Suprapubic skin (tissue), 4 donors: ENCODE measurements around the gene KCTD20. TPM values are rescaled to one million over a fixed set of nuclear protein-coding genes. Genes with fewer than 3 reads are reported as not detected.

Experiments
- DNase-seq, 2 donors: peaks; one replicate each; pipeline ENCODE4 v3.0.0-alpha.2; 2019; ENCODE audit warnings: low spot score in 2 of 2
- H3K27ac ChIP-seq: fragments of 200-600 bp; sonication (generic); one replicate; pipeline ENCODE4 v1.5.1; 2019
- H3K27me3 ChIP-seq: fragments of 200-600 bp; sonication (generic); one replicate; pipeline ENCODE4 v1.5.1; 2019
- H3K36me3 ChIP-seq: fragments of 200-600 bp; sonication (generic); one replicate; pipeline ENCODE4 v1.5.1; 2019
- H3K4me1 ChIP-seq: fragments of 200-600 bp; sonication (generic); one replicate; pipeline ENCODE4 v1.5.1; 2019
- H3K4me3 ChIP-seq: fragments of 200-600 bp; sonication (generic); one replicate; pipeline ENCODE4 v1.5.1; 2019; ENCODE audit warnings: mild to moderate bottlenecking
- H3K9me3 ChIP-seq: fragments of 200-600 bp; sonication (generic); one replicate; pipeline ENCODE4 v1.5.1; 2019
- CTCF ChIP-seq, 2 donors: fragments of 200-600 bp in 1 of 2; fragments of 450-650 bp in 1 of 2; sonication (generic) in 1 of 2; IDR thresholded peaks; one replicate each; pipeline ENCODE4 v1.5.1; 2016 to 2019; ENCODE audit warnings: antibody characterized with exemption in 2 of 2, mild to moderate bottlenecking in 1 of 2, moderate library complexity in 1 of 2
- EP300 ChIP-seq: sonication (generic); formaldehyde crosslinking; IDR thresholded peaks from one replicate; pipeline ENCODE4 v1.6.1; 2017; ENCODE audit warnings: antibody characterized with exemption
- POLR2A ChIP-seq, 2 donors: fragments of 450-650 bp; IDR thresholded peaks; one replicate each; pipeline ENCODE4 v1.6.1; 2017; ENCODE audit warnings: antibody characterized with exemption in 2 of 2, mild to moderate bottlenecking in 2 of 2, moderate library complexity in 2 of 2
- POLR2AphosphoS5 ChIP-seq, 3 donors: sonication (generic); formaldehyde crosslinking; IDR thresholded peaks; one replicate each; pipeline ENCODE4 v1.6.1; 2017; ENCODE audit warnings: antibody characterized with exemption in 3 of 3
- WGBS: methylation state at CpG from one replicate; pipeline ENCODE4 v1.1.5; 2018; 5-methylcytosine and 5-hydroxymethylcytosine counted together
- total RNA-seq, 4 donors: library from RNA; depleted of rRNA; stranded (reverse); fragments of >200 nt; gene quantifications; one replicate each; pipeline ENCODE4 v1.1.0, GENCODE V29; 2016

Gene KCTD20
- total RNA-seq, 4 donors from 2014 or later, result 39.3 to 63.3 (median 56.9) TPM

DNA sequence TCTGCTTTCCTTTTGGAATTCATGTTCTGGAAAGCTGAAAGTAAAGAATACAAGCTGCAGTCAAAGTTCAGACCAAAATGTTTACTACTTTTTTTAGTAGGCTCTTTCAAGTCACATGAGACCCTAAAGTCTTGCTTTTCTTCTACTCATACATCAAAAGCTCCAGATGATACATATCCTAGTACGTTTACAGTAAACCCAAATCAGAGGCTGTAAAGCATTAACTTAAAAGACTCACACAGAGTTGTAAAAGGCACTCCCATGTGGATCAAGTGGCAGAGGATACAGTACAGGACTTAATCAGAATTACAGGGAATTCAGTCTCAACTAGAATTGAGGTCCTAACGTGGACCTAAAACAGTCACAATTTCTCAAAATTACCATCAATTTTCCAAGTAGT is 63.8 kb downstream of the KCTD20 start:
- peaks cover 4% of the 10 kb centered on the region for H3K4me1 ChIP-seq
- no peak overlapping the region for H3K27ac ChIP-seq
- no peaks in the 10 kb centered on the region for H3K27me3 ChIP-seq
- H3K9me3 ChIP-seq, result no peaks in the 10 kb centered on the region
- no peak overlapping the region for H3K4me3 ChIP-seq
- WGBS, result 84% methylated on average over 2 of the region's 2 CpGs
- H3K36me3 ChIP-seq, result peaks cover 52% of the 10 kb centered on the region
- TF ChIP-seq POLR2AphosphoS5 (IDR thresholded peaks at IDR 0.05) (no peak), CTCF (IDR thresholded peaks at IDR 0.05) (no peak), EP300 (no peak), POLR2A (IDR thresholded peaks at IDR 0.05) (no peak)
- no peak for DNase-seq

DNA sequence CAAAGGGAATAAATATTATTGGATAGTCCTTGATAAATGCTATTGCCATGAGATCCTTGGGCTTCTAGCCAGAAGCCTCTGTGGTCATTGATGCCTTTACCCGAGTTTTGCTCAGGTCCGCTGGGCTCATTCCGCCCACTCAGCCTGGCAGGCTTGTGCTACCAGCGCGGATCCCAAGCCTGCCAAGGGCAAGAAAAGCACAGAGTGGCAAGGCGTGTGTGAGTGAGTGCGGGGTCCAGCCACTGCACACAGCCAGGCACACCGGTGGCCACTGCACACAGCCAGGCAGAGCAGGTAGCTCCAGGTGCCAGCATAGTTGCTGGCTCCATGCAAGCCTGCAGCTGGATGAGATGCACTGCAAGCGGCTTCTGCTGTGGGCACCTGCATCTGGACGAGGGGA is 65.7 kb downstream of the KCTD20 start:
- no peak overlapping the region for H3K4me3 ChIP-seq
- H3K27me3 ChIP-seq, result no peaks in the 10 kb centered on the region
- TF ChIP-seq CTCF (IDR thresholded peaks at IDR 0.05) (no peak), POLR2AphosphoS5 (IDR thresholded peaks at IDR 0.05) (no peak), EP300 (no peak), POLR2A (IDR thresholded peaks at IDR 0.05) (no peak)
- 91% methylated on average over 10 of the region's 10 CpGs for WGBS
- H3K4me1 ChIP-seq, result peaks cover 4% of the 10 kb centered on the region
- peaks cover 63% of the 10 kb centered on the region for H3K36me3 ChIP-seq
- no peaks in the 10 kb centered on the region for H3K9me3 ChIP-seq
- no peak for DNase-seq
- H3K27ac ChIP-seq, result no peak overlapping the region

DNA sequence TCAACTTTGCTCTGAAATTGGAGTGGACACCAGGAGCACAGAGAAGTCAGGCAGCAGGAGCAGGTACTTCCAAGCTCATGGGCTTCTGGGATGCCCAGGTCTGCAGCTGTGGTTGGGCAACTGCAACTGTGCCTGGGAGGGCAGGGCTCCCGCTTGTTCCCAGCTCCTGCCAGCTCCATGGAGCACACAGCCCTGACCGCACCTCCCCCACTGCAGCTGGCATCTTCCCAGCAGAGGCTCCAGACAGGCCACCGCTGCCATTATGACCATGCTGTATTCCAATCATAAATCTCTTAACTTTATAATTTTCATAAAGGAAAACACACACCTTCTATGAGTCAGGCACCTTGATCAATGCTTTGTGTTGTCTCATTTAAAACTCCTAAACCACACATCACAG is 67.6 kb downstream of the KCTD20 start:
- peaks cover 68% of the 10 kb centered on the region for H3K36me3 ChIP-seq
- TF ChIP-seq POLR2A (IDR thresholded peaks at IDR 0.05) (no peak), CTCF (IDR thresholded peaks at IDR 0.05) (no peak), POLR2AphosphoS5 (IDR thresholded peaks at IDR 0.05) (no peak), EP300 (no peak)
- no peak for DNase-seq
- peaks cover 2% of the 10 kb centered on the region for H3K4me1 ChIP-seq
- no peaks in the 10 kb centered on the region for H3K9me3 ChIP-seq
- WGBS, result 89% methylated on average over 3 of the region's 3 CpGs
- H3K27ac ChIP-seq, result no peak overlapping the region
- no peaks in the 10 kb centered on the region for H3K27me3 ChIP-seq
- no peak overlapping the region for H3K4me3 ChIP-seq

DNA sequence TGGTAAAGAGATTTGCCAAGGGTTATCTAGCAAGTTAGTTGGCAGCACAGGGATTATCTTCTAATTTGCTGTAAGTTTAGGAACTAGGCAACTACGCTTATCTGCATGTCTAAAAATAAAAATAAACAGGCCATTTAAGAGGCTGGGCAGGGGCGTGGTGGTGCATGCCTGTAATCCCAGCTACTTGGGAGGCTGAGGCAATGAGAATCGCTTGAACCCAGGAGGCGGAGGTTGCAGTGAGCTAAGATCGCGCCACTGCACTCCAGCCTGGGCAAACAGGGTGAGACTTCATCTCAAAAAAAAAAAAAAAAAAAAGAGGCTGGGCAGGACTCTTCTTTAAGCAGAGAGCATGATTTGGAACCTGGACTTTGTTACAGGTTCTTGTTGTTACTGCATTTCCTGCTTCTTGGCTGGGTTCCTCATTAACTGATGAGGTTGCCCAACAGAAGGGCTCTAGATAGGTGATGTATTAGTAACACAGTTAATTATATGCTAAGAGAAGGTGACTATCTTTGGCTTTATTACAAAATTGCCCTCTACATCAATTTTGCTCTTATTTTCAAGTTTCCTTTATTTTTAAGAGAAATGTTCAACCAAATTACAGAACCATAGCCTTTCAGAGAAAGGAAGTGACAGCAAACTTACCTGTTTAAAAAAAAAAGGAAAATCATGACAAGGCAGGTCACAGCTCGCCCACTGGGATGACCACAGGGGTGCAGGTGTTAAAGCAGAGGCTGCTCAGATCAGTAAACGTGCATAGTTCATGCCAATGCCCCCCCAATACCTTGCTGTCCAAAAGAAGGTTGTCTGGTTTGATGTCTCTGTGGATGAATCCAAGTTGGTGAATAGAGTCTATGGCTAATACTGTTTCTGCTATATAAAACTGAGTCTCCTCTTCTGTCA is 72.0 kb downstream of the KCTD20 start:
- Histone ChIP-seq H3K27me3 (no peaks in the 10 kb centered on the region), H3K36me3 (peaks cover 67% of the 10 kb centered on the region), H3K27ac (no peak overlapping the region), H3K4me3 (no peak overlapping the region), H3K4me1 (peaks cover 8% of the 10 kb centered on the region), H3K9me3 (no peaks in the 10 kb centered on the region)
- 89% methylated on average over 8 of the region's 8 CpGs for WGBS
- TF ChIP-seq POLR2A (IDR thresholded peaks at IDR 0.05), result no peak
- TF ChIP-seq POLR2AphosphoS5 (IDR thresholded peaks at IDR 0.05), result no peak
- TF ChIP-seq EP300, result no peak
- TF ChIP-seq CTCF (IDR thresholded peaks at IDR 0.05), result no peak
- no peak for DNase-seq

DNA sequence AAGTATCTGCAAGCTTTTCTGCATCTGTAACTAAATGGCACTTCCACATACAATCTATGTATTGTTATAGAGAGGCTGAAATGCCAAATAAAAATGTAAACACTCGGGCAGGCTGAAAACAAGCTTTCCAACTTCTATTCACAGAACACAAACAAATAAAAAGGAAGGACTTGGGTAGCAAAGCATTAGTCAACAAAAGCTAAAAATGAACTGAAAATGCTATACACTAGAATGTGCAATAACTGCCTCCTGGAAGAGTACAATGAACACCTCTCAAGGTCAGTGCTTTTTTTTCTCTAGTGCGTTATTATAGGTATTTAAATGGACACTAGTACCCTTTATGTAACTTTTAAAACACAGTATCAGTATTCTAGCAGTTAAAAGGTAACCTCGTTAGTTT is 73.0 kb downstream of the KCTD20 start:
- no peak for DNase-seq
- 77% methylated on average over 3 of the region's 3 CpGs for WGBS
- no peak for TF ChIP-seq POLR2A (IDR thresholded peaks at IDR 0.05)
- no peak for TF ChIP-seq CTCF (IDR thresholded peaks at IDR 0.05)
- TF ChIP-seq POLR2AphosphoS5 (IDR thresholded peaks at IDR 0.05), result no peak
- no peak for TF ChIP-seq EP300
- Histone ChIP-seq H3K36me3 (peaks cover 66% of the 10 kb centered on the region), H3K9me3 (no peaks in the 10 kb centered on the region), H3K4me3 (no peak overlapping the region), H3K4me1 (peaks cover 8% of the 10 kb centered on the region), H3K27me3 (no peaks in the 10 kb centered on the region), H3K27ac (no peak overlapping the region)
